ENCODE data around the gene IDE. TPM values are rescaled to one million over a fixed set of nuclear protein-coding genes. Genes with fewer than 3 reads are reported as not detected.
"Not testable (repeated sequence)": the region's sequence is repeated elsewhere in the genome, so short reads cannot be mapped to it uniquely, and the experiment has no call there.

Gene IDE
- total RNA-seq, 1 experiment from 2014 or later: 39.8 TPM

DNA sequence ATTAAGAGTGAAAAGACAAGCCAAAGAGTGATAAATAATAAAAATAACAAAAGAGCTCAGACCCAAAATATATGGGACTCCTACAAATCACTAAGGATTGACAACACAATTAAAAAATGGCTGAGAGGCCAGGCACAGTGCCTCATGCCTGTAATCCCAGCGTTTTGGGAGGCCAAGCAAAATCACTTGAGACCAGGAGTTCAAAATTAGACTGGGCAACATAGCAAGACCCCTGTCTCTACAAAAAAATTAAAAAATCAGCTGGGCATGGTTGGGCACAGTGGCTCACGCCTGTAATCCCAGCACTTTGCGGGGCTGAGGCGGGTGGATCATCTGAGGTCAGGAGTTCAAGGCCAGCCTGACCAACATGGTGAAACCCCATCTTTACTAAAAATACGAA, 137.3 kb downstream of the IDE start:
- no peaks in the 10 kb centered on the region for H3K27me3 ChIP-seq (ENCODE audit: control insufficient read depth, insufficient read depth, low read length)
- no peak overlapping the region for H3K4me3 ChIP-seq (ENCODE audit: insufficient read depth, low read depth, low read length)
- no peaks in the 10 kb centered on the region for H3K36me3 ChIP-seq (replicated peaks; ENCODE audit: control insufficient read depth, insufficient read depth, low read length)
- no peak for DNase-seq

- not testable (repeated sequence) for H3K36me3 ChIP-seq (replicated peaks; ENCODE audit: control insufficient read depth, insufficient read depth, low read length); H3K27me3 ChIP-seq (ENCODE audit: control insufficient read depth, insufficient read depth, low read length); H3K4me3 ChIP-seq (ENCODE audit: insufficient read depth, low read depth, low read length); DNase-seq
Observed at GRCh38 chr10:92436065-92436464, 137.8 kb downstream of the IDE start.

GRCh38 chr10:92434385-92434784, 139.5 kb downstream of the IDE start:
- no peak overlapping the region for H3K4me3 ChIP-seq (ENCODE audit: insufficient read depth, low read depth, low read length)
- H3K36me3 ChIP-seq (replicated peaks; ENCODE audit: control insufficient read depth, insufficient read depth, low read length): no peaks in the 10 kb centered on the region
- no peaks in the 10 kb centered on the region for H3K27me3 ChIP-seq (ENCODE audit: control insufficient read depth, insufficient read depth, low read length)
- no peak for DNase-seq

DNA sequence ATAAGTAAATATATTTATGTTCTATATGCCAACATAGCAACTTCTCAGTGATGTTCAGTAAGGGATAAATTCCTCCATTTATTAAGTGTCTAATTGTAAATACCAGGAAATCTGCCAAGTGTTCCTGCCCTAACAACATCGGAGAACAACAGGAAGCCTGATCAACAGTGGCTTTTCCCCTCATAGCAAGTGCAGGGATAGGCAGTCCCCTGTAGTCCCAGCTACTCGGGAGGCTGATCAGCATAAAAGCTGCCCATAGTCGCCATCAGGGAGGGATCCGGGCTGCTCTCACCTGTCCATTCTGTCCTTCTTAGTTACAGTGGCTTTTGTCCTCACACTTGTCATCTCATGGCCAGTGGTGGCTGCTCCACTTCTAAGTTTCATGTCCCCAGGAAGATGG, 141.3 kb downstream of the IDE start:
- no peaks in the 10 kb centered on the region for H3K27me3 ChIP-seq (ENCODE audit: control insufficient read depth, insufficient read depth, low read length)
- H3K36me3 ChIP-seq (replicated peaks; ENCODE audit: control insufficient read depth, insufficient read depth, low read length): no peaks in the 10 kb centered on the region
- peak; percentile 22 for DNase-seq
- no peak overlapping the region for H3K4me3 ChIP-seq (ENCODE audit: insufficient read depth, low read depth, low read length)

- no peak overlapping the region for H3K4me3 ChIP-seq (ENCODE audit: insufficient read depth, low read depth, low read length)
- no peaks in the 10 kb centered on the region for H3K27me3 ChIP-seq (ENCODE audit: control insufficient read depth, insufficient read depth, low read length)
- no peak for DNase-seq
- H3K36me3 ChIP-seq (replicated peaks; ENCODE audit: control insufficient read depth, insufficient read depth, low read length): no peaks in the 10 kb centered on the region
Observed at GRCh38 chr10:92430103-92430502, 143.8 kb downstream of the IDE start.

- DNase-seq: no peak
- Histone ChIP-seq H3K27me3 (ENCODE audit: control insufficient read depth, insufficient read depth, low read length) (peaks cover 6% of the 10 kb centered on the region; the same call in 1 of the 2 replicates), H3K4me3 (ENCODE audit: insufficient read depth, low read depth, low read length) (no peak overlapping the region), H3K36me3 (replicated peaks; ENCODE audit: control insufficient read depth, insufficient read depth, low read length) (no peaks in the 10 kb centered on the region)
Observed at GRCh38 chr10:92421550-92421949, 152.3 kb downstream of the IDE start.

DNA sequence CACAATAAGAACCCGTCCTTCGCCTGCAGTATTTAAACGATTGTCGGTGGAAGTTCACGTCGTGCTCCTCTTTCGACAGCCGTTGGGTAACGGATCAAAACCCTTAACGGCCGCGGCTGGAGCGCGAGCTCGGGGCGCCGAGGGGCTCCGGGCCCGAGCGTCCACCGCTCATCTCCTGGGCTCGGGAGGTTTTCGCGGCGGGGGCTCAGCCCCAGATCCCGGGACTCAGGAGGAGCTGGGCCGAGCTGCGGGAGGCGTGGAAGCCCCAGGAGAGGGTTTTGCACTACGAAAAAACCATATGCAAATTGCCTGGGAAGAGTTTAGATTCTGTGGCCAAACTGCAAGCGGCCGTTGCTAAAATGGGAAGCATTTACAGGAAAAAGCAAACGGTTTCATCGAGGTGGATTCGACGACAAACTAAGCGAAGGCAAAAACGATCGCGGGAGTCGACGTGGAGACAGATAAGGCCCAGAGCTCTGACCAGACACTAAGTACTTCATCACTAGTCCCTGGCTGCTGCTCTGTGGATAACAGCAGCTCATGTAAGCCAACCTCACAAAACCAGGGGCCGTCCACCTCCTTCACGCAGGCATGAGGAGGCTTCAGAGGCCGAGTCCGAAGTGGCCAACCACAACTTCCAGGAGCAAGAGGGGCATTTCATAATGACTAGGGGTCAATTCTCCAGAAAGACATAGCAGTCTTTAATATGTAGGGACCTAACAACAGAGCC, 153.2 kb downstream of the IDE start:
- H3K36me3 ChIP-seq (replicated peaks; ENCODE audit: control insufficient read depth, insufficient read depth, low read length): no peaks in the 10 kb centered on the region
- peak overlapping the region; percentile 35 for H3K4me3 ChIP-seq (ENCODE audit: insufficient read depth, low read depth, low read length)
- DNase-seq: peak; percentile 81
- H3K27me3 ChIP-seq (ENCODE audit: control insufficient read depth, insufficient read depth, low read length): peaks cover 6% of the 10 kb centered on the region; the same call in 1 of the 2 replicates

DNA sequence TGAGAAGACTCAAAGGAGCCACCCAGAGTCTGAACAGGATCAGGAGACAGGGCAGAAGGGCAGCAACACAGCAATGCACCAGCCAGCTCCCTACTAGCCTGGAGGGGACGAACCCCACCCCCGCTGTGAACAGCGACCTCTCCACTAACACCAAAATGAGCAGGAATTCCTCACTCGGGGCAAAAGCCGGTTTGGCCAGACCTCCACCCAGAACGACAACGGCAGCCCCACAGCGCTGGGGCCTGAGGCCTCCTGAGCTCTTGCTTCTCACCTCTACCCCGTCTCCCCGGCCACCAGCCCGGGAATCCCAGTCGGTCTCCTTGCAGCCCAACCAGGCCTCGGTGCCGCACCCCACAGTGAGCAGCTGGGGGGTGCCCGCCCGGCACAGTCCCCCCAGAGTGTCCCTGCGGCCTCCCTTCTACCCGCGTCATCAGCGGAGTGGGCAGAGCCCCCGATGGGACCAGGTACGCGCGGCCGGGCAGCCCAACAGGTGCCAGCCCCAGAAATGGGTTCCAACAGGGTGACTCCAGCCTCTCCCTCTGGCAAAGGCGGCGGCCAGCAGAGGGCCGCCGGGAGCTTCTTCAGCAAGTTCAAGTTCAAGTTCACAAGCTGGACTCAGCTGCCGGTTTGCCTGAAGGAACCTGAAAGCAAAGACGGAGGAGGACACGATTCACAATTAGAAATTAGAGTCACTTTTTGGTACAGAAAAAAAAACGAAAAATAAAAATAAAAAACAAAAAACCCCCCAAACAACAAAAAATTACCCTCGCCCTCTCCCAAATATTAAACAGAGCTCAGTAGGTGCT, 153.9 kb downstream of the IDE start:
- no peaks in the 10 kb centered on the region for H3K36me3 ChIP-seq (replicated peaks; ENCODE audit: control insufficient read depth, insufficient read depth, low read length)
- DNase-seq: peak; percentile 79
- peak overlapping the region; percentile 35 for H3K4me3 ChIP-seq (ENCODE audit: insufficient read depth, low read depth, low read length)
- peaks cover 6% of the 10 kb centered on the region; the same call in 1 of the 2 replicates for H3K27me3 ChIP-seq (ENCODE audit: control insufficient read depth, insufficient read depth, low read length)

DNA sequence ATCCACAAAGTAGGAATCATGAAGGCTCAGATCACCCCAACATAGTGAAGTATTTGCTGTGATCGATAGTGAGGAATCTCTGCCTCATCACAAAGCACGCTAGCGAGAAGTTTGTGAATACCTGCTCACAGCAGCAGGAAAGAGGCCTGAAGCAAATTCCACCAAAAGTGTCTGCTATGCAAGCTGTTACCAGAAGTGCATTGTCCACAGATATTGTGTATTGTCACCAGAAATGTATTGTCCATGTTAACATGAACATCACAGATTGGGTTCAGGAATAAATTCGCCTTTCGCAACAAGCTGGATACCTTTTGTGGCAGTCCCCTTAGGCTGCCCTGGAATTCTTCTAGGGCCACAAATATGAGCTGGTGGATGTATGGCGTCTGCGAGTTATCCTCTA, 155.0 kb downstream of the IDE start:
- Histone ChIP-seq H3K27me3 (ENCODE audit: control insufficient read depth, insufficient read depth, low read length) (peaks cover 6% of the 10 kb centered on the region; the same call in 1 of the 2 replicates), H3K4me3 (ENCODE audit: insufficient read depth, low read depth, low read length) (no peak overlapping the region), H3K36me3 (replicated peaks; ENCODE audit: control insufficient read depth, insufficient read depth, low read length) (no peaks in the 10 kb centered on the region)
- no peak for DNase-seq

- H3K36me3 ChIP-seq (replicated peaks; ENCODE audit: control insufficient read depth, insufficient read depth, low read length): no peaks in the 10 kb centered on the region
- H3K27me3 ChIP-seq (ENCODE audit: control insufficient read depth, insufficient read depth, low read length): peaks cover 6% of the 10 kb centered on the region; the same call in 1 of the 2 replicates
- H3K4me3 ChIP-seq (ENCODE audit: insufficient read depth, low read depth, low read length): no peak overlapping the region
- no peak for DNase-seq
Observed at GRCh38 chr10:92418221-92418620, 155.7 kb downstream of the IDE start.

DNA sequence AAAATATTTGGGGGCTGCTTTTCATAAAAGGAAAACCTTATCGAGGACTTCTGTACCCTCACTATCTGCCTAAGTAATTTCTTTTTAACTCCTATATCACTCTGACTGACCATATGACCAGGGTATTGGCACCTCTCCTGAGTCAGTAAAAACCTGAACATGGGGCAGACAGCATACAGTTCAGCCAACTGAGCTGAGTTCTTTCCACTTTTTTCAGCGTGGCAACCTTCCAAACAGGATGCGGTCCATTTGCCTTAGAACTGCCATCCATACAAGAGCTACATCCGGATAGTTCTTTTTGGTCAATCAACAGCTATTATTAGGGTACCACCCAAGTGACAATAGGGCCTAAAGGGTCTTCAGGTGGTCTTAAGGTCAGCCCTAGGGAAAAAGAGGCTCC, 160.4 kb downstream of the IDE start:
- Histone ChIP-seq H3K4me3 (ENCODE audit: insufficient read depth, low read depth, low read length) (no peak overlapping the region), H3K36me3 (replicated peaks; ENCODE audit: control insufficient read depth, insufficient read depth, low read length) (no peaks in the 10 kb centered on the region), H3K27me3 (ENCODE audit: control insufficient read depth, insufficient read depth, low read length) (no peaks in the 10 kb centered on the region)
- DNase-seq: no peak

GRCh38 chr10:92413011-92413410, 160.9 kb downstream of the IDE start:
- DNase-seq: no peak
- H3K36me3 ChIP-seq (replicated peaks; ENCODE audit: control insufficient read depth, insufficient read depth, low read length): no peaks in the 10 kb centered on the region

GRCh38 chr10:92411406-92411805, 162.5 kb downstream of the IDE start:
- Histone ChIP-seq H3K4me3 (ENCODE audit: insufficient read depth, low read depth, low read length) (no peak overlapping the region), H3K36me3 (replicated peaks; ENCODE audit: control insufficient read depth, insufficient read depth, low read length) (no peaks in the 10 kb centered on the region), H3K27me3 (ENCODE audit: control insufficient read depth, insufficient read depth, low read length) (no peaks in the 10 kb centered on the region)
- DNase-seq: no peak

More at GRCh38 chr10:92413011-92413410, 160.9 kb downstream of the IDE start:
- Histone ChIP-seq H3K4me3 (ENCODE audit: insufficient read depth, low read depth, low read length) (no peak overlapping the region), H3K27me3 (ENCODE audit: control insufficient read depth, insufficient read depth, low read length) (no peaks in the 10 kb centered on the region)

DNA sequence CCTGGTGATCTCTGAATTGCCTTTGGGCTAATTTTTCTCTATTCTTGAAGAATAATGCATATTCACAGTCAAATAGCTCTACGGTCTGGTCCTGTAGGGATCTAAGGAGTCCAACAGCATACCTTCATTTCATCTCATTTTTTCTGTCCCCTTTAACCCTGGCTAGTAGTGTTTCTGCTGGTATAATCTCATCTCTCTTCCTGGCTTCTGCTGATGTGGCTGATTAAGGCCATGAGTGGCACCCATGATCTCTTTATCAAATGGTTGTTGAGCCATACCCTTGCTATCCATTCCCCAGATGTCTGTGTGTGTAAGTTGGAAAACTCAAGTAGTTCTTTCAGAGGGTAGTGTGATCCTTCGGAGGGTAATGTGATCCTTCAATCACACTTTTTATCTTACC, 163.4 kb downstream of the IDE start:
- H3K4me3 ChIP-seq (ENCODE audit: insufficient read depth, low read depth, low read length): no peak overlapping the region
- H3K27me3 ChIP-seq (ENCODE audit: control insufficient read depth, insufficient read depth, low read length): no peaks in the 10 kb centered on the region
- DNase-seq: no peak
- no peaks in the 10 kb centered on the region for H3K36me3 ChIP-seq (replicated peaks; ENCODE audit: control insufficient read depth, insufficient read depth, low read length)

- DNase-seq: no peak
- Histone ChIP-seq H3K4me3 (ENCODE audit: insufficient read depth, low read depth, low read length) (no peak overlapping the region), H3K27me3 (ENCODE audit: control insufficient read depth, insufficient read depth, low read length) (no peaks in the 10 kb centered on the region), H3K36me3 (replicated peaks; ENCODE audit: control insufficient read depth, insufficient read depth, low read length) (no peaks in the 10 kb centered on the region)
Observed at GRCh38 chr10:92408017-92408361, 165.9 kb downstream of the IDE start.
